SIG-M5 treated with dmso at 0.1 percent for 504 hours (cell line): Measurements from ENCODE around the gene RPP25.

Source experiments
- DNase-seq: peaks from one replicate; lab custom pipeline; 2025; ENCODE audit not compliant: unreplicated experiment; lab: John Stamatoyannopoulos, UW

RPP25 gene

GRCh38 chr15:74956648-74957475 lies at the start of gene RPP25:
Gene RPP25, minus strand, starts transcription at chr15:74956772. Its CDS starts 189 bp downstream, at chr15:74956583.
- DNase-seq: peak; percentile 52

- no peak for DNase-seq
These were observed 45.8 kb upstream of the RPP25 start for GRCh38 chr15:75002398-75002797.

GRCh38 chr15:75001310-75001709 lies 44.7 kb upstream of the RPP25 start:
- DNase-seq: no peak

GRCh38 chr15:74997543-74997942 lies 41.0 kb upstream of the RPP25 start:
- DNase-seq: no peak

GRCh38 chr15:74997141-74997540 lies 40.6 kb upstream of the RPP25 start:
- DNase-seq: no peak

- no peak for DNase-seq
These were observed 39.5 kb upstream of the RPP25 start for GRCh38 chr15:74995779-74996765.

GRCh38 chr15:74995182-74995778 lies 38.7 kb upstream of the RPP25 start, which contains the start of gene SCAMP5:
Gene SCAMP5, plus strand, starts transcription at chr15:74995563. Its CDS starts 16,277 bp downstream, at chr15:75011840.
- DNase-seq: peak; percentile 88

- no peak for DNase-seq
These were observed 38.1 kb upstream of the RPP25 start for GRCh38 chr15:74994685-74995084.

- DNase-seq: no peak
These were observed 37.7 kb upstream of the RPP25 start for GRCh38 chr15:74994236-74994635.

GRCh38 chr15:74992619-74993018 lies 36.0 kb upstream of the RPP25 start:
- DNase-seq: no peak

GRCh38 chr15:74989527-74989926 lies 33.0 kb upstream of the RPP25 start:
- no peak for DNase-seq

GRCh38 chr15:74988007-74988800 lies 31.6 kb upstream of the RPP25 start:
- peak; percentile 50 for DNase-seq

GRCh38 chr15:74983725-74984231 lies 27.2 kb upstream of the RPP25 start:
- DNase-seq: peak; percentile 33

GRCh38 chr15:74982183-74982582 lies 25.6 kb upstream of the RPP25 start:
- peak; percentile 70 for DNase-seq

GRCh38 chr15:74978503-74978902 lies 21.9 kb upstream of the RPP25 start:
- DNase-seq: no peak

- DNase-seq: no peak
These were observed 21.5 kb upstream of the RPP25 start for GRCh38 chr15:74978077-74978476.

- DNase-seq: no peak
These were observed 21.0 kb upstream of the RPP25 start for GRCh38 chr15:74977599-74977998.

GRCh38 chr15:74976159-74976558 lies 19.6 kb upstream of the RPP25 start:
- DNase-seq: no peak

GRCh38 chr15:74967670-74968069 lies 11.1 kb upstream of the RPP25 start:
- no peak for DNase-seq

- DNase-seq: no peak
These were observed 8.2 kb upstream of the RPP25 start for GRCh38 chr15:74964794-74965193.
